Mononuclear cell (primary cell): Measurements from ENCODE around the gene UBE2L3. TPM values are rescaled to one million over a fixed set of nuclear protein-coding genes. Genes with fewer than 3 reads are reported as not detected.
"Not testable (repeated sequence)": the region's sequence is repeated elsewhere in the genome, so short reads cannot be mapped to it uniquely, and the experiment has no call there.

Experiments
- H3K27me3 ChIP-seq: 2 replicates; pipeline ENCODE4 v1.6.0; 2011; ENCODE audit warnings: low read length, control low read depth; ENCODE audit not compliant: insufficient read depth
- H3K4me1 ChIP-seq: 2 replicates; pipeline ENCODE4 v1.5.1; 2011; ENCODE audit warnings: mild to moderate bottlenecking, low read length, control low read depth; ENCODE audit not compliant: insufficient read depth
- H3K4me3 ChIP-seq: 2 replicates; pipeline ENCODE4 v1.5.1; 2011; ENCODE audit warnings: mild to moderate bottlenecking, low read length, moderate library complexity
- H3K9me3 ChIP-seq: 2 replicates; pipeline ENCODE4 v1.5.1; 2011; ENCODE audit warnings: low read depth, mild to moderate bottlenecking, control low read depth, low read length
- total RNA-seq: library from RNA; depleted of rRNA; stranded (reverse); fragments of >200 nt; gene quantifications from one replicate; pipeline ENCODE4 v1.2.3, GENCODE V29; 2012

The UBE2L3 gene
- total RNA-seq, 1 donor = 28.0 TPM

DNA sequence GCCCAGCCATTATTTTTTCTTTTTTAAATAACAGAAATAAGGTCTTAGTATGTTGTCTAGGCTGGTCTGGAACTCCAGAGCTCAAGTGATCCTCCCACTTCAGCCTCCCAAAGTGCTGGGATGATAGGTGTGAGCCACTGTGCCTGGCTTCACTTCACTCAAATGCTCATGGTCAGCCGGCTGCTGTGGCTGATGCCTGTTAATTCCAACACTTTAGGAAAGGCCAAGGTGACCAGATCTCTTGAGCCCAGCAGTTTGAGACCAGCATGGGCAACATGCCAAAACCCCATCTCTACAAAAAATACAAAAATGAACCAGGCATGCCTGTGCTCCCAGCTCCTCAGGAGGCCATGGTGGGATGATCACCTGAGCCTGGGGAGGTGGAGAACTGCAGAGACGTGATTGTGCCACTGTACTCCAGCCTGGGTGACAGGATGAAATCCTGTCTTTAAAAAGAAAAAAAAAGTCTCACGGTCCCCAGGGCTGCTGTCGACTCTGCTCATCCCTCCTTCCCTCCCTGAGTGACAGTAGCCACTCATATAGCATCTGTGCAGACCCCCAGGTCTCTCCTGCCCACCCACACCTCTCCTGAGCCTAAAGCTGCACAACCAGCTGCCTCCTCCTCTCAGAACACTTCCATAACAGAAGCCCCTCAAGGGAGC, 58.7 kb downstream of the UBE2L3 start:
- H3K9me3 ChIP-seq = no peaks in the 10 kb centered on the region
- no peak overlapping the region for H3K4me3 ChIP-seq
- H3K4me1 ChIP-seq = peaks cover 66% of the 10 kb centered on the region
- no peaks in the 10 kb centered on the region for H3K27me3 ChIP-seq

DNA sequence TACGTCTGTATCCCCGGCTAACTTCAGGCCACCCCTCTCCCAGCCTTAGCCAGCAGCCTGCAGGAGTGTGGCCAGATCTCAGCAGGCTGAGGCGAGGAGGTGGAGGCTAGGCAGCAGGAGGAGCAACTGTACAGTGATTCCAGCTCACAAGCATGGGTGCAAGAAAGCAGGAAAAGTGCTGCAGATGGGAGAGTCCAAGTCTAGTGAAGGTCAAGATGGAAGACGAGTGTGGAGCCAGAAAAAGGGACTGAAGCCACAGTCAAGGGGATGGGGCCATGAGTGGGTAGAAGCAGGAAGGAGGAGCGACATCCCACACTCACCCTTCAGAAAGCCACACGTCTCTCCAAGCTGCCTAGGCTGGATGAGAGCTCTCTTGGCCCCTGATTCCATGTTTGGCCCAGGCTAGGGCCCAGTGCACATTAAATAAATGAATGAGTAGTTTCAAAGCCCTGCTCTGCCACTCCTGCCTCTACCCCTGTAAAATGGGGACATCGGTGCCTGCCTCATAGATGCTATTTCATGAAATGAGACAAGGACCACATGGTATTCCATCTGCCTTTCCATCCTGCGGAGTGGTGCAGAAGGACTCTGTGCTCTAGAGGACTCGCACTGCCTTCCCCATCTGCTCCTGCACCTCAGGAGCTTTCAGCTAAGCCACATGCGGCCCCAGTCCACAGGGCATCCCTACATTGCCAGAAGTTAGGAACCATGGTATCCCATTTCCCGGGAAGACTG, 59.4 kb downstream of the UBE2L3 start:
- Histone ChIP-seq H3K4me3 (no peak overlapping the region), H3K27me3 (no peaks in the 10 kb centered on the region), H3K4me1 (peaks cover 62% of the 10 kb centered on the region), H3K9me3 (no peaks in the 10 kb centered on the region)

DNA sequence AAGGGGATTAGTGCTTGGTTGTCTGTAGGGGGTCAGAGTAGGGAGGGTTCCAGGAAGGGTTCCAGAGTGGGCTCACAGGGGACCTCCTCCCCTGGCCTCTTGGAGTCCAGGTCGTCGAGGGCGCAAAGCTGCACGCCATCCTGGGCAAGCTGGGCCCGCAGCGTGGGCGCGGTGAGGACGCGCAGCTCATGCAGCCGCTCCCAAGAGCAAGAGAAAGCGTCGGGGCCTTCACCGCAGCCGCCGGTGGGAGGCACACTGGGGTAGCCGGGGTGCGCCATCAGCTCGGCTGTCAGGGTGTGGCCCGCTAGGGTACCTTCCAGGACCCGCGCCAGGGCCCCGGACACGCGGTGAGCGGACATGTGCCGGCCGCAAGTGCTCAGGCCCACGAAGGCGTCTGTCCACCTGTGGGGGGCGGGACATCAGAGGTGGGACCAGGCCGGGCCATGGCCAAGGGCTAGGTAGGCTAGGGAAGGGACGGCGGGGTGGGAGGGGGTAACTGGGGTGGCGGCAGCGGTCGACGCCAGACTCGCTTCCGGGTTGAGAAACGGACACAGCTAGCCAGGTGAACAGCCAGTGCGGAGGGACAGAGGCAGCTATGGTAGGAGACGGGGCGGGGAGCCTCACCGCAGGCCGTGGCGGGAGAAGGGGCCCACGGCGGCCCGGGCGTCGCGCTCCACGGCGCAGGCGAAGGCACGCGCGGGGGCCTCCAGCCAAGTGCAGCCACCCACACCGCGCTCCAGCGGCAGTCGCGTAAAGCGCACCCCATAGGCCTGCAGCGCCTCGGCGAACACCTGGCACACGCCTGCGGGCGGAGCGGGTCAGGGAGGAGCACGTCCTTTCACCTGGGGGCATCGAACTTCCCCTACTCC, 61.1 kb downstream of the UBE2L3 start:
- H3K4me3 ChIP-seq = peak overlapping the region; percentile 72
- no peaks in the 10 kb centered on the region for H3K9me3 ChIP-seq
- peaks cover 52% of the 10 kb centered on the region for H3K4me1 ChIP-seq
- no peaks in the 10 kb centered on the region for H3K27me3 ChIP-seq

DNA sequence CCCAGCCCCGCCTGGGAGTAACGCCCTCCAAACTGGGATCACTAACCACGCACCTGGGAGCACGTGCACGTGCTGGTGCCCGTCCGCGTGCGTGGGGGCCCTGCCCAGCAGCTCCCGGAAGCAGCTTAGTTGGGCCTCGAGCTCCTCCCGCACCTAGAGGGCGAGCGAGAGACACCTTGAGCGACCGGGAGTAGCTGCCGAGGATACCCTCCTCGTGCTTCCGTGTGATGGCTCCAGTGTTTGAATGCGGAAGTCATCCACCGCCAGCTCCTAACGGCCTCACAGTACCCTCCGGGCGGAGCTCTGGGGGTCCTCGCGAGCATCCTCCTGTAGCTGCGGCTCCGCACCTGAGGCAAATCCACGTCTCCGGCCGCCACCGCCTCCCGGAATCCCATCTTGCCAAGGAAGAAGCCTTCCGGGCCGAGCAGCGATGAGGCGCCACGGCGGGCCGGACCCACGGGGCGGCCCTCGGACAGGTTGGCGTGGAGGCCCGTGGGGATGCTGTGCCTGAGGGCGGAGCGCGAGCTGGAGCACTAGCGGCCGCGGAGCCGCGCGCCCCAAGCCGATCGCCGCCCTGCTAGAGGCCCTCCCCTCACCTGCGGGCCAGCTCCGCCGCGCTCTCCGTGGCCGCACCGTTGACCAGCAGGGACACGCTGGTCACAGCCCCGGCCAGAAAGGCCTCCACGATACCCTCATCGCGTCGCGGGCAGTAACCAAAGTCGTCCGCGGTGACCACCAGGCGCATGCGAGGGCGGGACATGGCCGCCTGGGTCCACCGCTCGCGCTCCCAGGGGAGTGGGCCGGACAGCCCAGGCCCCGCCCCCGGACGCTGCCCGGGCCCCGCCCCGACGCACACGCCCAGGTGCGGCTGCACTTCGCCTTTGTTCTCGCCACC, 62.0 kb downstream of the UBE2L3 start, which contains the start of gene YDJC:
Gene YDJC, minus strand, starts transcription at position 768 of the 895 bp plus-strand sequence. Its CDS starts 8 bp downstream, at position 760.
- Histone ChIP-seq H3K27me3 (no peaks in the 10 kb centered on the region), H3K4me3 (peak within 1 kb of the TSS; percentile 72), H3K4me1 (peaks cover 51% of the 10 kb centered on the region), H3K9me3 (no peaks in the 10 kb centered on the region)

DNA sequence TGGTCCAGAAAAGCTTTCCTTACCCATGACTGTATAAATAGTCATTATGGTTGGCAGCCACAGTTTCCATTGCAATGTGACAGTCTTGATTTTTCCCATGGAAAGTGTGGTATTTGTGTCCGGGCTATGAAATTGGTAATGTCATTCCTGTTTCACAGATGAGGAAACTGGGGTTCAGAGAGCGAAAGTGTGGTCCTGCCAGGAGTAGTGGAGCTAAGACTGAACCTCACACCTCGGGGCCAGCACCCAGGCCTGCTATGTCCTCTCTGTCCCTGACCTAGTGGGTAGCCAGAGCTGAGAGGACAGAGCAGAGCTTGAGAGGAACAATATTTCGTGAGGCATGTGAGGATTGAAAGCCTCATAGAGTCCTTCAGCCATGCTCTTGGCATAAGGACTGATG, 63.5 kb downstream of the UBE2L3 start:
- no peak overlapping the region for H3K4me3 ChIP-seq
- no peaks in the 10 kb centered on the region for H3K27me3 ChIP-seq
- no peaks in the 10 kb centered on the region for H3K9me3 ChIP-seq
- H3K4me1 ChIP-seq = peaks cover 36% of the 10 kb centered on the region

DNA sequence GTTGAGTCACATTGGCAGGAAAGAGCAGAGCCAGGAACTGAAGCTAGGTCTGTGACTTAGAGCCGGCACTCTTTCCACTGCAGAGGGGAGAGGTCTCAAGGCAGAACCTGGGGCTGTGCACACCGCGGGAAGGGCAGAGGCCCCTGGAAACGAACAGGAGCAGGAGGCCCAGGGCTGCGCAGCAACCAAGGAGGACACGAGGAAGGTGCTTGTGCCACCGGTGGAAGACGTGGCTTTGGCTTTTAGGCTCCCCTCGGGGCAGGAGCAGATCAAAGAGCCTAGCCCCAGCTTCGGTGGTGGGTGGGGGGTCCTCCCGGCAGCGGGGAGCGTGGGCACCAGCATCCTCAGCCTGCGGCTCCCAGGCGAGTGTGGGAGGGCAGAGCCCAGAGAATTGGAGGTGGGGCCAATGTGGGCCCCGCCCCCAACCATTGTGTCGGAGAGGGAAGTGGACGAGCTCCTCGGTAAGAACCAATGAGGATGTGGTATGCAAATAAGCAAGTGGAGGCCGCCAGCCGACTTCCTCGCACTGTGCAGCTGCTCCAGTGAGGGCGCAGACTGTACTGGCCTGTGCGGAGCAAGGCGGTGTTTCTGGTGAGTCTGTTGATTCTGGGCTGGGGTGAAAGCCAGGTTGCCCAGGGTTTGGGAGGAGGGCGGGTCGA, 64.9 kb downstream of the UBE2L3 start, which contains the start of gene CCDC116:
Gene CCDC116, plus strand, starts transcription at position 524 of the 659 bp plus-strand sequence. CDS start 422 bp downstream, outside the sequence.
- Histone ChIP-seq H3K4me3 (no peak within 1 kb of the TSS), H3K27me3 (no peaks in the 10 kb centered on the region), H3K9me3 (no peaks in the 10 kb centered on the region), H3K4me1 (peaks cover 22% of the 10 kb centered on the region)

DNA sequence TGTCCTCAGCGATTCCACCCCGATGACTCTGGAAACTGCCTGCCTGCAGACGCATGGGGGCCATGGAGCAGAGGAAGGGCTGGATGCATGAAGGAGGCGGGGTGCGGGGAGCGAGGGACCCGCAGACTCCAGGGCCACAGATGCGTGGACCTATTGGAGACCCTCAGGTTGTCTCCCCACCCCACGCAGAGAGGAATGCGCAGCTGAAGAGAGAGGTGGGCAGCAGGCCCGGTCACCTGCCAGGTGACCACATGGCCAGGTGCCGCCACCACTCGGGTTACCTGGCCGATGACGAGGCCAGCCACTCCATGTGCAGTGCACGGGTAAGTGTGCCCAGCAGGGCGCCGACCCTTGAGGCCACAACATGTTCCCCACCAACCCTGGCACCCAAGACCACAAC, 65.4 kb downstream of the UBE2L3 start:
- Histone ChIP-seq H3K9me3 (no peaks in the 10 kb centered on the region), H3K27me3 (no peaks in the 10 kb centered on the region), H3K4me1 (peaks cover 18% of the 10 kb centered on the region), H3K4me3 (no peak overlapping the region)

DNA sequence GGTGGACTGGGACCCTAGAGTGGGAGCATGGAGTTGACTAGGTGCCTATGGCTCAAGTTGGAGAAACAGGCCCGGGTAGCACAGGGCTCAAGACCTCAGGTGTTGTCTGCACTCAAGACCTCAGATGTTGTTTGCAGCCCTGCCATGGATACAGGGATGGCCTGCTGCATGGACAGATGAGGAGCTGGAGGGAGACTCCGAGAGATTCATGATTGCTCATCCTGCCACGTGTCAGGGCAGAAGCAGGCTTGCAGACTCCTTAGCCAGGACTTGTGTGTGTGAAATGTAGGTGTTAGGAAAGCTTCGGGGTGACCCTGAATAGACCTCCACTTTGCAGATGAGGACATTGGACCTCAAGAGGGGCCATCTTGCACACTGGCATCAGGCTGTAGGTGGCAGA, 66.0 kb downstream of the UBE2L3 start:
- peaks cover 12% of the 10 kb centered on the region for H3K4me1 ChIP-seq
- no peak overlapping the region for H3K4me3 ChIP-seq
- H3K27me3 ChIP-seq = no peaks in the 10 kb centered on the region
- H3K9me3 ChIP-seq = no peaks in the 10 kb centered on the region

DNA sequence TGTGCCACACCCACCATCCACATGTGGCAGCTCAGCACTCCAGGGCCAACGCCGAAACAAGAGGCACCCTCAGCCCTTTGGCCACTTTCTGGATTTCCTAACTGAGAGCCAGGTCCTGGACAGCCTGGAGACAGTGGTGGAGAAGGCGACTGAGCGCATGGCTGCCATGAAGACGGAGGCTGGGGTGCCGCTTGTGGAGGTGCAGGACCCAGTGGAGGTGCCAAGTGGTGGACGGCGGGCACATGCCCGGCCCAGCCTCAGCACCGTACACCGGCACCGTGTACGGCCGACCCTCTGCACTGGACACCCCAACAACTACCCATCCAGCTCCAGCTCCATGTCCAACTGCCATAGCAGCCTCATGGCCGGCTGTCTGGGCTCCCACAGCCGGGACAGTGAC, 66.6 kb downstream of the UBE2L3 start:
- no peaks in the 10 kb centered on the region for H3K27me3 ChIP-seq
- no peak overlapping the region for H3K4me3 ChIP-seq
- peaks cover 6% of the 10 kb centered on the region for H3K4me1 ChIP-seq
- H3K9me3 ChIP-seq = no peaks in the 10 kb centered on the region

DNA sequence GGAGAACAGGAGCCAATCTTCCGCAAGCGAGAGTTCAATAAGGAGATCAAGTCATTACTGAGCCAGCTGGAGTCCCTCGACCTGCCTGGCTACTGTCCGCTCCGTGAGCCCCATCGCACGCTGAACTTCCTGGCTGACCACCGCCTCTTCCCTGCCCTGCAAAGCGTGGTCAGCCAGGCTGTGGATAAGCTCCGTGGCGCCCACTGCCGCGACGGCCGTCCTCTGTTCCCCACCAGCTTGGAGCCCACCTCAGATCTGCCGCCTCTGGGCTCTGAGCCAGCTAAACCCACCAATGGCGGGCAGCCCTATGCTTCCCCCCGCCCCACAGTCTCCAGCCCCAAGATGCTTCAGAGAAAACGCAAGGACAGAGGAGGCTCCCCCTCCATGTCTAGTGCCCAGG, 67.3 kb downstream of the UBE2L3 start:
- Histone ChIP-seq H3K4me1 (peaks cover 5% of the 10 kb centered on the region), H3K4me3 (no peak overlapping the region), H3K27me3 (no peaks in the 10 kb centered on the region), H3K9me3 (no peaks in the 10 kb centered on the region)

DNA sequence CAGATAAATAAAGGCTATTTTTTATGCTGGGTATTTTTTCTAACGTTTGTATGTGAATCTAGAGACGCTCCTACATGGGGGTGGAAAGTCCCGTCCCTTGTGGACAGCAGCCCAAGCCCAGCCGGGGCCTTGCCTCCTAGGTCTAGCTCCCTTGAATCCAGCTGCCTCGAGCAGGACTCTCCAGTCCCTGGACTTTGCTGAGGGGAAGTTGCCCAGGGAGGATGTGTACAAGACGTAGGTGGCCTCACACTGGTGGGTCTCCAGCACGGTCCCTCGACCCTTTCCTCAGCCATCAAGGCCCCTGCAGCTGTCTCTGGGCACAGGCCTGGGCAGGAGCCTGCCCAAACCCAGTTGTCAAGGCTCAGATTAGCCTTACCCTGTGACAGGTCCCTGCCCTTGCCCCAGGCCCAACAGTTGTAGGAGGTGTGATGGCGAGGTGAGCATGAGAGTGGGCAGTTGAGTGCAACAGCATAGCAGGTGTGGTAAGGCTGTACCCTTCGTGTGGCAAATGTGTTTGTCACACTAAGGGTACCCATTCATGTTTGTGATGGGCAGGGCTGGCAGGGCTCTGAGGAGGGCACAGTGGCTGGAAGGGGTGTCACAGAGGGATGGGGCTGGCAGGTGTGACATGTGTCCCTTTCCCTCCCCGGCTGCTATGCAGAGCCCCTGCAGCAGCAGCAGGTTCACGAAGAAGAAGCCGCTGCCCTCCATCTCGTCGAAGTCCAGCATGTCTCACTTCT, 68.4 kb downstream of the UBE2L3 start:
- Histone ChIP-seq H3K27me3 (no peaks in the 10 kb centered on the region), H3K4me1 (peaks cover 2% of the 10 kb centered on the region), H3K4me3 (no peak overlapping the region), H3K9me3 (no peaks in the 10 kb centered on the region)

DNA sequence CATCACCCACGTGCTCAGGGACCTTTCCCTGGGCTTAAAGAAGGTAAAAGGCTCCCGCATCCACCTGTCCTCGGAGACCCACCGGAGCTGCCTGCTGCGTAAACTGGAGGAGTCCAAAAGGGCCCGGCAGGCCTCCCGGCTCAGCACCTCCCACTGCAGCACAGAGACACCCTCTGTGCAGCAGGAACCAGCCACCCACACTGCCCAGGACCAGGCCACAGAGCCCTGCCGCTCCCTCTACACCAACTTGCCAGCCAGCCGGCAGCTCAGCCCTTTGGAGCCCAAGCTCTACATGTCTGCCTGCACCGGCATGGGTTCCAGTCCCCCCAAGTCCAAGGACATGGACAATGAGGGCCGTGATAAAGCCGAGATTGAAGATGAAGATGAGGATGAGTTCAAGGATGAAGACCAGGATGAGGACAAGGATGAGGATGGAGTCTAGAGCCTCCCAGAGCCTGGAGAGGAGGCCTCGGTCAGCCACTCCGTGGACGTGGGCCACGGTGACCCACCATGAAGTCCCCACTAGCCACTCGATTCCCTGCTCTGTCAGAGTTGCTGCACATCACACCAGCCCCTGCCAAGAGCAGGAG, 69.2 kb downstream of the UBE2L3 start:
- peaks cover 10% of the 10 kb centered on the region for H3K4me1 ChIP-seq

DNA sequence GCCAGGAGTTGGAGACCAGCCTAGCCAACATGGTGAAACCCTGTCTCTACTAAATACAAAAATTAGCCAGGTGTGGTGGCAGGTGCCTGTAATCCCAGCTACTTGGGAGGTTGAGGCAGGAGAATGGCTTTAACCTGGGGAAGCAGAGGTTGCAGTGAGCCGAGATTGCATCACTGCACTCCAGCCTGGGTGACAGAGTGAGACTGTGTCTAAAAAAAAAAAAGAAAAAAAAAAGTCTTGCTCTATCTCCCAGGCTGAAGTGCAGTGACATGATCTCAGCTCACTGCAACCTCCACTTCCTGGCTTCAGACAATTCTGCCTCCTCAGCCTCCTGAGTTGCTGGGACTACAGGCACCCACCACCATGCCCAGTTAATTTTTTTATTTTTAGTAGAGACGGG, 69.9 kb downstream of the UBE2L3 start:
- not testable (repeated sequence) for H3K27me3 ChIP-seq, H3K4me3 ChIP-seq, H3K9me3 ChIP-seq
- H3K4me1 ChIP-seq = peaks cover 14% of the 10 kb centered on the region

More for the DNA sequence above, 69.2 kb downstream of the UBE2L3 start:
- H3K27me3 ChIP-seq = no peaks in the 10 kb centered on the region
- H3K9me3 ChIP-seq = no peaks in the 10 kb centered on the region
- no peak overlapping the region for H3K4me3 ChIP-seq
